ENCODE data around the gene WBP11.

The WBP11 gene

GRCh38 chr12:14824012-14824634, 20.8 kb upstream of the WBP11 start:
- no peak for DNase-seq (ENCODE audit: low spot score)

GRCh38 chr12:14814014-14814413, 10.7 kb upstream of the WBP11 start, which contains the start of gene SMCO3:
Gene SMCO3, minus strand, starts transcription at chr12:14814182. Its CDS starts 7,502 bp downstream, at chr12:14806680.
- no peak for DNase-seq (ENCODE audit: low spot score)

DNA sequence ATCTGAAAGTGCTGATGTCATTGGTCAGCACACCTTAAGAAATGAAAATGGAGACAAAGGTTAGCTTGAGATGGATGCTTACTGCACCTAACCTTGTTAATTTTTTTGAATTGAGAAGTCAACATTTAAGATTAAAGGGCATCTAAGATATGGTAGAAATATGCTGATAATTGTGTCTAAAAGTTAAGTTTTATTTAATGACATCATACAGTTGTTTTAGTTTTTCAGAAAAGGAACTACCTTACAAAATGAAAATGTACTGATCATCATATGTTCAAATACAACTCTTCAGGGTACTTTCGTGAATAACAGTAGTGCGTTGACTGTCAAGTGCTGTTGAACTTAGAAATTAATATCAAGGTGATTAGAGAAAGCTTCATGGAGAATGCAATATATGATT, 8.2 kb upstream of the WBP11 start:
- no peak for DNase-seq (ENCODE audit: low spot score)

DNA sequence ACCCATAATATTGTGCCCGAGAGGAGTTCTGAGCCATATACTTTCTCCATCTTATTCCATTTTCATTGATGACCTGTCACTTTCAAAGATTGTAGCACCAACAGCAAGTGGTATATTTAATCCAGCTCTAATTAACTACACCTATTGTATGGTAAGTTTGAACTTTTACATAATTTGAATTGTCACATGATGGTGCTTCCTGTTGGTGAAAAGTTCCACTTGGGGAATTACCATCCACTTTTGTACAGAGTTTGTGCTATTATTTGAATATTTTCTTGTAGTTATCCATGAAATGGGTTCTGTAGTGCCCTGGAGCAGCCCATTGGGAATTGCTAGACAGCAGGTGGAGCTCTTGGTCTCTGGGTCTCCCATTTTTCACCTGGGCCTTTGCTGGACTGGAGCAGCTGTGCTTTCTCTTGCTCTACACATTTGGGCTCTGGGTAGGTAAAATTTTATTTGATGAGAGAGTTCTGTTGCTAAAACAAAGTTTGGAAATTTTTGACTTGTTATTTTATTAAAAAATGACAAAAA, 7.7 kb upstream of the WBP11 start:
- peak; percentile 44 for DNase-seq (ENCODE audit: low spot score)

- no peak for DNase-seq (ENCODE audit: low spot score)
These were observed 7.1 kb upstream of the WBP11 start for GRCh38 chr12:14810167-14810952.

- DNase-seq (ENCODE audit: low spot score): no peak
These were observed 517 bp upstream of the WBP11 start for GRCh38 chr12:14803830-14804160.

DNA sequence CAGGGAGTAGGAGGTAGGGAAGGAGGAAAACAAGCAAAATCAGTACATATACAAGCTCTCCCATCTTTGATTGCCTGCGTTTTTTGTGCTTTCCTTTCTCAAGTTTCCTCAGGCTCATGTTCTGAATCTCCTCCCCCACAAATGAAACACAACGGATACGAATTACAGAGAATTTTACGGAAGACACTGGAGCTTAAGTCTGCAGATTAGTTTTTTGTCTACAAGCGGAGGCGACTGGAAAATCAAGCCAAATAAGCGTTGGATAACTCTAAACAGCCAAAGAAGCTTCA, 612 bp downstream of the WBP11 start:
- DNase-seq (ENCODE audit: low spot score): no peak

GRCh38 chr12:14802247-14802646, 1.0 kb downstream of the WBP11 start:
- no peak for DNase-seq (ENCODE audit: low spot score)

DNA sequence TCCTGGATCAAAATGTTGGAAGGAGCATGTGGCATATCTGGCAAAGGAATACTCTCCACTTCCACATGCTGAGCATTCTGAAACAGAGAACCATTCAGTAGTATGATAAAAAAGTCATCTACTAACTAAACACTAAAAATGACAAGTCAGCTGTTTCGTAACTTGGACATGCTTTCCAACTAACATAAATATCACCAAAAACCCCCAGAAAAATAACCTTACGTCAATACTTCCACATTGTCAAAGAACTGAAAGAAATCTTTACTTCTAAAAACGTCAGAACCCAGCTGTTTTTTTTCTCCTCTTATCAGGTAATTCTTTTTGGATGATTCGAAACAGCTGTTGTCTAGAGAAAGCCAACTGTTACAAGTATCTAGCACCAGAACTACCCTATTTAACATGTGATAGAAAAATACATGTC, 8.2 kb downstream of the WBP11 start:
- no peak for DNase-seq (ENCODE audit: low spot score)

- DNase-seq (ENCODE audit: low spot score): no peak
These were observed 17.7 kb downstream of the WBP11 start for GRCh38 chr12:14785568-14785967.

- DNase-seq (ENCODE audit: low spot score): no peak
These were observed 18.8 kb downstream of the WBP11 start for GRCh38 chr12:14784471-14784870.

DNA sequence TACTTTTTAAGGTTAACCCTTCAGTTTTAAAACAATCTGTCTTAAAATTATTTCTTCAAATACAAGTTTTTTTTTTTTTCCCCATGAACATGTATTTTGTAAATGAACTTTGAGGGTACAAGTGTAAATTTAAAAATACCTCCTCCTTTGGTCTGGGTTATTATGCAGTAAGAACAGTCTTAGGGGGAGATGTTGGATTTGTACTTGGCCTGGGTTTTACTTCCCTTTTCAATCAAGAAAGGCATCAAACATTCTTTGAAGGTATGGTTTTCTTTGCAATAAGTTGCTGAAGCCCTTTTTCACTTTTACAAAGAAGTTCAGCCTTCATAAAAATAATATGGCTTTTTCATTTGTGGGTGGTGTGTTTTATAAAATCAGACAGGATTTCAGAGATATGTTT, 20.5 kb downstream of the WBP11 start:
- no peak for DNase-seq (ENCODE audit: low spot score)

GRCh38 chr12:14781563-14781962, 21.7 kb downstream of the WBP11 start:
- no peak for DNase-seq (ENCODE audit: low spot score)

DNA sequence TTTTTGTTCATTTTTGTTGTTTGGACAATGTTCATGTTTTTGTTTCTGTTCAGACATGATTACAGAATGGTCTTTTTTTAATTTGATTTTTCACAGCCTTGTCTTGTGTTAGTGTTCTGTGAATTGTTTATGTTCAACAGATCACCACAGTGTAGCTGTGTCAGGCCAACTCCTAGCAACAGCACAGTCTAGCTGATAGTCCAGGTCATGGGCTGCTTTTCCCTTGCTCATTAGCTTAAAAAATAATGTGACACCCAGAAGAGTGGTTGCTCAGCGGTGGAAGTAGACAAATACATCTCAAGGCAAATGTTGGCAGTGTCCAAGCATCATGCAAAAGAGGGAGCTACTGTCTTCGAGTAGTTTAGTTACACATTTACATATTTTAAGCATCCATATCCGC, 22.4 kb downstream of the WBP11 start:
- DNase-seq (ENCODE audit: low spot score): no peak

DNA sequence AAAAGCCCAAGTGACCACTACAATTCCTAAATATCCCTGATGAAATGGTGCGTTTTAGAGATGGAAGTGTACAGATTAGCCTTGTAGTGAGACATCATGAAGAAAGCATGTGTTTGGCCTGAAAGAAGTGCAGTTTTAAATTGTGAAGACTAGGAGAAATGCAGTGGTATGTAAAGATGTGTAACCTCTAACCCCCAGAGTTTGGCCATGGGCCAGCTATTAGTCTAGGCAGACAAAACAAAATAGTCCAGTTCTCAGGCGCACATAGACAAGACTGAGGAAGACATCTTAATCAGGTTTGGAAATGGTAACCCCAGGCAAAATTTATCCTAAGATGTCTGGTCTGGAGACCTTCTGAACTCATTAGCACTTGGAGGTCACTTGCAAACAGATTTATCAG, 23.4 kb downstream of the WBP11 start:
- no peak for DNase-seq (ENCODE audit: low spot score)

DNA sequence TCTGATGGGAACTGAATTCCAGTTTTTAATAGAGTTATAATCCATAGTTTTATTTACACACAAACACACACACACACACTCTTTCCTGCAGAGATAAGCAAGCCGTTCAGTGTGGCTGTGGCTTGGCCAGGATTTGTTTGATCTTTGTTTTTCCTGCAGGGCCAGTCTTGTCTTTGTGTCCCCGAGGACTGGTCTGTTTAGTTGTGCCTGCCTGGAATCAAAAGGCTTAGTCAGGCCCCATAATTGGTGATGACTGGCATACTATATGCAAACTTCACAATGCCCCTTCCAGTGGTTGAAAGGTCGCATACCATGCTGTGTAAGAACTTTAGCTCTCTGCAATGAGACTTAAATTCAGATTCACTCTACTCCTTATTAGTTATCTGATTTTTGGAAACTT, 26.0 kb downstream of the WBP11 start:
- DNase-seq (ENCODE audit: low spot score): no peak

- no peak for DNase-seq (ENCODE audit: low spot score)
These were observed 26.9 kb downstream of the WBP11 start for GRCh38 chr12:14776236-14776961.

- DNase-seq (ENCODE audit: low spot score): no peak
These were observed 27.7 kb downstream of the WBP11 start for GRCh38 chr12:14775636-14775980.

DNA sequence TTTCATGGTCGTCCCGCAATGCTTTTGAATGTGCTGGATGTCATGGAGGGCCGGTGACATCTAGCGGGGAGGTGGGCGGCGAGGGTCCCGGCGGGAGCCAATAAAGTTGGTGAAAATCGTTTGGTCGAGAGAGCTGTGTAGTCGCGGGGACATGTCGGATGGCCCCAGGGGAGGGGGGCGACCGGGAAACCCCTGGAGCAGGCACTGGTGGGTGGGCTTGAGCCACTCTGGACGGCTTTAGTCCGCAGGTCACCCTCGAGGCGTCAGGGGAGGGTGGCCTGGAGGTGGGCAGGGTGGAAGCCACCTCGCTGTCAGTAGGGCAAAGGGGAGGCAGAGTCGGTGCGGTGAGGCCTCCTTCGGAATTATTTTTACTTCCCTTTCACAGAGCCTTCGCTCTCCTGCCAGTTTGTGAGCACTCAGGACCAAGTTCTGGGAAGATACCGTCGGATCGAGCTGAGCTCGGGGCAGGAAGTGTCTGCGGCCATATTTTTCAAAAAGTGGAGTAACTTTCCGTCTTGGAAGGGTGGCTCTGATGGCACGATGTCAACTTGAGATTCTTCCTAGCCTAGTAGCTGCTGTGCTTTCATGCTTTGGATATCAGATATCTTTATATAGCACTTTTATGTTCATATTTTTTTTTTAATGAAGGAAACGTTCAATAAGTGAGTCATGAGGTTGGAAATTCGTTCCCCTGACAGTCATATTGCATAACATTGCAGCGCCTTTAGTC, 28.2 kb downstream of the WBP11 start:
- peak; percentile 34 for DNase-seq (ENCODE audit: low spot score)

GRCh38 chr12:14774074-14774905, 29.0 kb downstream of the WBP11 start:
- peak; percentile 90 for DNase-seq (ENCODE audit: low spot score)

- no peak for DNase-seq (ENCODE audit: low spot score)
These were observed 29.6 kb downstream of the WBP11 start for GRCh38 chr12:14773685-14774073.

DNA sequence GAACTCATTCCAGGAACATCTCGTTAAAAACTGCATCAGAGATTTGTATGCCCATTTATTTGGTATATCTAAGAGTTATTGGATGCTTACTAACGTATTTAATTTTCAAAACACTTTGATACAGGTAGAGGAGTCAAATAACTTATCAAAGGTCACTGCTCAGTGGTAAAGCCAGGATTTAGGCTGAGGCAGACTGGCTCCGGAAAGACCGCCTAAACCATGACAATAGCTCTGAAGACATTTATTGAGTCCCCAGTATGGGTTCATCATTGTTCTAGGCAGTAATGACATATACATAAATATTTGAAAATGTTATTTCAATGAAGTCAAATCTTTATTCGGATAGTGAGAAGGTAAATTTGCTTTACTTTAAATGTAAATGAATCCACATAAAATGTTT, 30.3 kb downstream of the WBP11 start:
- DNase-seq (ENCODE audit: low spot score): no peak
